HEK293 (cell line): Measurements from ENCODE around the gene LHFPL6.

Experiments used
- CTCF ChIA-PET: fragments of 350-600 bp; formaldehyde crosslinking; extraction: SDS; loops from one replicate; lab custom pipeline; 2021; ENCODE audit warnings: antibody characterized with exemption; lab: Yijun Ruan, JAX
- POLR2A ChIA-PET: fragments of 300-600 bp; formaldehyde crosslinking; extraction: SDS; loops from one replicate; lab custom pipeline; 2020; ENCODE audit warnings: antibody characterized with exemption, inconsistent platforms; lab: Yijun Ruan, JAX
- H3K27ac ChIP-seq: fragments of 200-500 bp; sonication (Bioruptor generic); 2 replicates; pipeline ENCODE4 v1.5.1; 2014; ENCODE audit warnings: low read depth, low read length, control low read depth, inconsistent platforms; ENCODE audit errors: extremely low read depth
- H3K36me3 ChIP-seq, 2 experiments: fragments of 200-500 bp in 1 of 2; sonication (Bioruptor generic) in 1 of 2; 1 replicate in 1 of 2; 2 replicates in 1 of 2; pipeline ENCODE4 v1.5.1; 2014 to 2017; ENCODE audit warnings: inconsistent platforms in 2 of 2, low read length in 2 of 2; ENCODE audit not compliant: control insufficient read depth in 2 of 2, insufficient read depth in 1 of 2
- H3K4me1 ChIP-seq: fragments of 200-500 bp; sonication (Bioruptor generic); 2 replicates; pipeline ENCODE4 v1.5.1; 2014; ENCODE audit warnings: mild to moderate bottlenecking, low read length, inconsistent platforms; ENCODE audit not compliant: control insufficient read depth, insufficient read depth
- H3K4me3 ChIP-seq: 2 replicates; pipeline ENCODE4 v1.5.1; 2011; ENCODE audit warnings: low read depth, mild to moderate bottlenecking, control low read depth, low read length, moderate library complexity
- H3K9me3 ChIP-seq: fragments of 200-500 bp; sonication (Bioruptor generic); 2 replicates; pipeline ENCODE4 v1.5.1; 2014; ENCODE audit warnings: low read depth, low read length, inconsistent platforms; ENCODE audit not compliant: control insufficient read depth, insufficient read depth
- GFI1B ChIP-seq: fragments of 450-650 bp; formaldehyde crosslinking; IDR thresholded peaks from 2 replicates; pipeline ENCODE4 v1.5.1; 2016; ENCODE audit warnings: missing biosample characterization, missing genetic modification characterization
- GLIS1 ChIP-seq: fragments of 450-650 bp; formaldehyde crosslinking; IDR thresholded peaks from 2 replicates; pipeline ENCODE4 v1.5.1; 2016; ENCODE audit warnings: missing biosample characterization, missing genetic modification characterization
- HOXA7 ChIP-seq: sonication (generic); formaldehyde crosslinking; IDR thresholded peaks from 2 replicates; pipeline ENCODE4 v1.8.1; 2022; ENCODE audit warnings: missing genetic modification reagents, borderline replicate concordance
- IKZF3 ChIP-seq: fragments of 450-650 bp; IDR thresholded peaks from 2 replicates; pipeline ENCODE4 v1.5.0; 2018; ENCODE audit warnings: missing biosample characterization, mild to moderate bottlenecking, missing genetic modification characterization, moderate library complexity
- PRDM1 ChIP-seq: fragments of 450-650 bp; formaldehyde crosslinking; IDR thresholded peaks from 2 replicates; pipeline ENCODE4; 2016; ENCODE audit warnings: missing biosample characterization, missing genetic modification characterization
- SP7 ChIP-seq: fragments of 450-650 bp; formaldehyde crosslinking; IDR thresholded peaks from 2 replicates; pipeline ENCODE4 v1.5.1; 2016; ENCODE audit warnings: missing biosample characterization, missing genetic modification characterization
- TCF7L2 ChIP-seq: IDR thresholded peaks from 2 replicates; pipeline ENCODE4 v1.6.1; 2011; ENCODE audit warnings: low read depth, mild to moderate bottlenecking, inconsistent platforms, low read length, moderate library complexity, borderline replicate concordance
- ZBTB17 ChIP-seq: fragments of 450-650 bp; formaldehyde crosslinking; IDR thresholded peaks from 2 replicates; pipeline ENCODE4 v1.5.1; 2016; ENCODE audit warnings: missing biosample characterization, missing genetic modification characterization
- ZEB2 ChIP-seq: fragments of 450-650 bp; formaldehyde crosslinking; IDR thresholded peaks from 2 replicates; pipeline ENCODE4 v1.5.1; 2016; ENCODE audit warnings: missing biosample characterization, missing genetic modification characterization
- ZIC2 ChIP-seq: fragments of 450-650 bp; formaldehyde crosslinking; IDR thresholded peaks from 2 replicates; pipeline ENCODE4 v1.5.1; 2016; ENCODE audit warnings: missing biosample characterization, missing genetic modification characterization
- ZNF121 ChIP-seq: fragments of 450-650 bp; formaldehyde crosslinking; IDR thresholded peaks from 2 replicates; pipeline ENCODE4 v1.5.1; 2016; ENCODE audit warnings: missing biosample characterization, missing genetic modification characterization
- ZNF132 ChIP-seq: fragments of 450-650 bp; formaldehyde crosslinking; IDR thresholded peaks from 2 replicates; pipeline ENCODE4 v1.5.1; 2017; ENCODE audit warnings: missing biosample characterization, missing genetic modification characterization, borderline replicate concordance
- ZNF175 ChIP-seq: fragments of 450-650 bp; formaldehyde crosslinking; IDR thresholded peaks from 2 replicates; pipeline ENCODE4 v1.5.1; 2016; ENCODE audit warnings: missing biosample characterization, missing genetic modification characterization
- ZNF223 ChIP-seq: fragments of 450-650 bp; formaldehyde crosslinking; IDR thresholded peaks from 2 replicates; pipeline ENCODE4 v1.5.1; 2016; ENCODE audit warnings: missing biosample characterization, missing genetic modification characterization
- ZNF248 ChIP-seq: fragments of 450-650 bp; formaldehyde crosslinking; IDR thresholded peaks from 2 replicates; pipeline ENCODE4 v1.5.1; 2017; ENCODE audit warnings: missing biosample characterization, missing genetic modification characterization
- ZNF302 ChIP-seq: fragments of 450-650 bp; formaldehyde crosslinking; IDR thresholded peaks from 2 replicates; pipeline ENCODE4 v1.5.1; 2016; ENCODE audit warnings: missing biosample characterization, missing genetic modification characterization, low read depth
- ZNF341 ChIP-seq: fragments of 450-650 bp; formaldehyde crosslinking; IDR thresholded peaks from 2 replicates; pipeline ENCODE4; 2016; ENCODE audit warnings: low read depth, missing biosample characterization, missing genetic modification characterization
- ZNF37A ChIP-seq: fragments of 450-650 bp; IDR thresholded peaks from 2 replicates; pipeline ENCODE4 v1.5.1; 2018; ENCODE audit warnings: missing biosample characterization, missing genetic modification characterization
- ZNF48 ChIP-seq: fragments of 450-650 bp; formaldehyde crosslinking; IDR thresholded peaks from 2 replicates; pipeline ENCODE4 v1.5.1; 2016; ENCODE audit warnings: missing biosample characterization, missing genetic modification characterization
- ZNF514 ChIP-seq: fragments of 450-650 bp; formaldehyde crosslinking; IDR thresholded peaks from 2 replicates; pipeline ENCODE4 v1.5.1; 2016; ENCODE audit warnings: missing biosample characterization, missing genetic modification characterization
- ZNF529 ChIP-seq: fragments of 450-650 bp; formaldehyde crosslinking; IDR thresholded peaks from 2 replicates; pipeline ENCODE4 v1.5.1; 2017; ENCODE audit warnings: missing genetic modification characterization, missing biosample characterization; ENCODE audit not compliant: insufficient replicate concordance
- ZNF549 ChIP-seq: fragments of 450-650 bp; IDR thresholded peaks from 2 replicates; pipeline ENCODE4 v1.5.1; 2018; ENCODE audit warnings: missing biosample characterization, missing genetic modification characterization, mild to moderate bottlenecking, inconsistent platforms, moderate library complexity
- ZNF629 ChIP-seq: fragments of 450-650 bp; formaldehyde crosslinking; IDR thresholded peaks from 2 replicates; pipeline ENCODE4 v1.5.1; 2017; ENCODE audit warnings: missing biosample characterization, missing genetic modification characterization
- ZNF791 ChIP-seq: fragments of 450-650 bp; formaldehyde crosslinking; IDR thresholded peaks from 2 replicates; pipeline ENCODE4 v1.5.1; 2016; ENCODE audit warnings: missing biosample characterization, missing genetic modification characterization
- TF ChIP-seq, protein P1 (sequence below): fragments of 450-650 bp; formaldehyde crosslinking; IDR thresholded peaks from 2 replicates; pipeline ENCODE4 v1.5.1; 2017; ENCODE audit warnings: missing biosample characterization, missing genetic modification characterization
- TF ChIP-seq, protein P2 (sequence below): fragments of 450-650 bp; formaldehyde crosslinking; IDR thresholded peaks from 2 replicates; pipeline ENCODE4 v1.5.1; 2017; ENCODE audit warnings: missing biosample characterization, missing genetic modification characterization
- TF ChIP-seq, protein P3 (sequence below): fragments of 450-650 bp; formaldehyde crosslinking; IDR thresholded peaks from 2 replicates; pipeline ENCODE4 v1.5.1; 2016; ENCODE audit warnings: missing biosample characterization, missing genetic modification characterization
- TF ChIP-seq, protein P4 (sequence below): fragments of 450-650 bp; formaldehyde crosslinking; IDR thresholded peaks from 2 replicates; pipeline ENCODE4 v1.5.1; 2017; ENCODE audit warnings: missing biosample characterization, missing genetic modification characterization

Gene LHFPL6

DNA sequence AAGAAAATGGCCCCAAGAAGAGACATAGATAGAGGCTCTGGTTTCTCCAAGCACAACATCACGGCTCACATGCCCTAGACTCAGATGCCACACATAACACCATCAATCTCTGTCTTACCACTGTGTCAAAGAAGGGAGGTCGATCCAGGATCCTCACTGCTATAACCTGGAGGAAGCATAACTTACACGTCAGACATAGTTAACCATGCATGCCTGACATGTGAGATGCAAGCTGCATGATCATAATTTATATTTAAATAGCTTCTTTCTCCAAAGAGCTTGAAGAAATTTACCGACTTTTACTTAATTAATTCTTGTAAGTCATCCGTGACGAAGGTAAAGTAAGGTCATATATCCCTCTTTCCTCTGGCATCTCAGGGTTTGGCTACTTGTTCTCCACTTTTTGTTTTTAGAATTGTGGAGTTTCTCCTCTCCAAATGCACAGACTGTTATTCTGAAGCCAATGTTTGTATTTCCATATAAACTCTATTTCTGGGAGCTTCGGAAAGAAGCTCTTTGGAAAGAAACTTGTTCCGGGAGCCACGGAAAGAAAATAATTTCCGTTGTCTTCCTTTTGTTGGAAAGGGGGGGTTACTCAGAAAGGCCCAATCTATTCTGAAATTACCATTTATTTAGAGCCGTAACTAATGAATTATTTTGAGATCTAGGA, 205.6 kb downstream of the LHFPL6 start (continued):
- TF ChIP-seq, protein P1, sequence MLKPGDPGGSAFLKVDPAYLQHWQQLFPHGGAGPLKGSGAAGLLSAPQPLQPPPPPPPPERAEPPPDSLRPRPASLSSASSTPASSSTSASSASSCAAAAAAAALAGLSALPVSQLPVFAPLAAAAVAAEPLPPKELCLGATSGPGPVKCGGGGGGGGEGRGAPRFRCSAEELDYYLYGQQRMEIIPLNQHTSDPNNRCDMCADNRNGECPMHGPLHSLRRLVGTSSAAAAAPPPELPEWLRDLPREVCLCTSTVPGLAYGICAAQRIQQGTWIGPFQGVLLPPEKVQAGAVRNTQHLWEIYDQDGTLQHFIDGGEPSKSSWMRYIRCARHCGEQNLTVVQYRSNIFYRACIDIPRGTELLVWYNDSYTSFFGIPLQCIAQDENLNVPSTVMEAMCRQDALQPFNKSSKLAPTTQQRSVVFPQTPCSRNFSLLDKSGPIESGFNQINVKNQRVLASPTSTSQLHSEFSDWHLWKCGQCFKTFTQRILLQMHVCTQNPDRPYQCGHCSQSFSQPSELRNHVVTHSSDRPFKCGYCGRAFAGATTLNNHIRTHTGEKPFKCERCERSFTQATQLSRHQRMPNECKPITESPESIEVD (tag by site-specific recombination): no peak
- TF ChIP-seq PRDM1 (tag by site-specific recombination) (no peak), ZNF302 (tag by site-specific recombination) (no peak), ZNF132 (tag by site-specific recombination) (no peak), ZNF37A (tag by site-specific recombination) (no peak), ZNF48 (tag by site-specific recombination) (no peak), ZEB2 (no peak), ZNF529 (tag by site-specific recombination) (no peak), ZNF223 (tag by site-specific recombination) (no peak), ZNF175 (no peak), ZNF514 (tag by site-specific recombination) (no peak), ZNF629 (tag by site-specific recombination) (no peak)
- TF ChIP-seq, protein P2, sequence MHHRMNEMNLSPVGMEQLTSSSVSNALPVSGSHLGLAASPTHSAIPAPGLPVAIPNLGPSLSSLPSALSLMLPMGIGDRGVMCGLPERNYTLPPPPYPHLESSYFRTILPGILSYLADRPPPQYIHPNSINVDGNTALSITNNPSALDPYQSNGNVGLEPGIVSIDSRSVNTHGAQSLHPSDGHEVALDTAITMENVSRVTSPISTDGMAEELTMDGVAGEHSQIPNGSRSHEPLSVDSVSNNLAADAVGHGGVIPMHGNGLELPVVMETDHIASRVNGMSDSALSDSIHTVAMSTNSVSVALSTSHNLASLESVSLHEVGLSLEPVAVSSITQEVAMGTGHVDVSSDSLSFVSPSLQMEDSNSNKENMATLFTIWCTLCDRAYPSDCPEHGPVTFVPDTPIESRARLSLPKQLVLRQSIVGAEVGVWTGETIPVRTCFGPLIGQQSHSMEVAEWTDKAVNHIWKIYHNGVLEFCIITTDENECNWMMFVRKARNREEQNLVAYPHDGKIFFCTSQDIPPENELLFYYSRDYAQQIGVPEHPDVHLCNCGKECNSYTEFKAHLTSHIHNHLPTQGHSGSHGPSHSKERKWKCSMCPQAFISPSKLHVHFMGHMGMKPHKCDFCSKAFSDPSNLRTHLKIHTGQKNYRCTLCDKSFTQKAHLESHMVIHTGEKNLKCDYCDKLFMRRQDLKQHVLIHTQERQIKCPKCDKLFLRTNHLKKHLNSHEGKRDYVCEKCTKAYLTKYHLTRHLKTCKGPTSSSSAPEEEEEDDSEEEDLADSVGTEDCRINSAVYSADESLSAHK (tag by site-specific recombination): no peak

DNA sequence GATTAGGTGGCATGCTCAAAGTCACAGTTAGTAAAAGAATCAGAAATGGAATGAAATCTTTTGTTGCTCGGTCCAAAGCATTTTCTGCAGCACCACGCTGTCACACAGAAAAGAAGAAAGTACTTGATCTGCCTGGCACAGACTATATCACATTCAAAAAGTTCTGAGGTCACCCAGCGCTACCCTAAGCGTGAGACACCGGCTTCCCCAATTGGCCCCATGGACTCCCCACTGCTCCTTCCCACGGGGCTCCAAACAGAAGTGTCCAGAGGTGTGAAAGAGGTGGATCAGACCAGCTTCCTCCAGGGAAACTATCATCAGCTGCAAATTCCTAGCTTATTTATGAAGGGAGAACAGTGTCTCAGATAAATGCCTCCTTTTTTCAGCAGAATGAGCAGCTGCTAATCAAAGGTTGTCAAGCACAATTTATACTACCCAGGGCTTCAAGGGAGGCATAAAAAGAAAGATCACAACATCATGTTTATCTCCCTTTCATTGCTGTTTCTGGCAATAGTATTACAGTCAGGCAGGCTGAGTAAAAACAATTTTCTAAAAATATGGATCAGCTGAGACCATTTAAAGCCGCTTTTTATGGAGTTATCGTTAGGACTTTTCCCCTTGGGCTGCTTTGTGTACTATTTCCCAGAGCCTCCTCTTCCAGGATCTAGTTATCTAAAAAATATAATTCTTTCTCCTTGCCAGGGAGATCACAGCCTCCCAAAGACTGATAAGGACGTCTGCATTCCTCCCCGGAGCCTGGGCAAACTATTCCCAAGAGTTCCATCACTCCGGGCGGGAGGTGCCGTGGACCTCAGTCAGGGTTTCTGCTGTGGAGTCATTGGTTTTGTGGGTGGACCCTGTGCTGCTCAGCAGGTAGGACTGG, 208.0 kb downstream of the LHFPL6 start:
- ChIA-PET POLR2A (no interaction called here), CTCF (interaction anchor here (0.5 to 1.3 kb wide), 3 partner anchors 11 to 289 kb away, joined by 3 read pairs; no protein-coding TSS in a partner anchor)
- Histone ChIP-seq H3K36me3 (no peaks in the 10 kb centered on the region), H3K27ac (peak overlapping the region; percentile 6; the same call in 1 of the 2 replicates), H3K4me1 (no peaks in the 10 kb centered on the region; the same call in 1 of the 2 replicates), H3K4me3 (no peak overlapping the region), H3K9me3 (no peaks in the 10 kb centered on the region)
- TF ChIP-seq GFI1B (tag by site-specific recombination): no peak
- TF ChIP-seq ZIC2 (tag by site-specific recombination): peak; percentile 59
- TF ChIP-seq, protein P3, sequence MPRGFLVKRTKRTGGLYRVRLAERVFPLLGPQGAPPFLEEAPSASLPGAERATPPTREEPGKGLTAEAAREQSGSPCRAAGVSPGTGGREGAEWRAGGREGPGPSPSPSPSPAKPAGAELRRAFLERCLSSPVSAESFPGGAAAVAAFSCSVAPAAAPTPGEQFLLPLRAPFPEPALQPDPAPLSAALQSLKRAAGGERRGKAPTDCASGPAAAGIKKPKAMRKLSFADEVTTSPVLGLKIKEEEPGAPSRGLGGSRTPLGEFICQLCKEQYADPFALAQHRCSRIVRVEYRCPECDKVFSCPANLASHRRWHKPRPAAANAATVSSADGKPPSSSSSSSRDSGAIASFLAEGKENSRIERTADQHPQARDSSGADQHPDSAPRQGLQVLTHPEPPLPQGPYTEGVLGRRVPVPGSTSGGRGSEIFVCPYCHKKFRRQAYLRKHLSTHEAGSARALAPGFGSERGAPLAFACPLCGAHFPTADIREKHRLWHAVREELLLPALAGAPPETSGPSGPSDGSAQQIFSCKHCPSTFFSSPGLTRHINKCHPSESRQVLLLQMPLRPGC (tag by site-specific recombination): no peak
- no peak for TF ChIP-seq ZNF549 (tag by site-specific recombination)
- TF ChIP-seq ZNF629 (tag by site-specific recombination): no peak
- TF ChIP-seq GLIS1 (tag by site-specific recombination): peak; percentile 29; the same call in 1 of the 2 replicates
- TF ChIP-seq ZNF791 (tag by site-specific recombination): no peak
- no peak for TF ChIP-seq ZNF121
- no peak for TF ChIP-seq ZBTB17
- no peak for TF ChIP-seq HOXA7 (CRISPR knock-in tag)
- no peak for TF ChIP-seq ZNF248 (tag by site-specific recombination)
- TF ChIP-seq IKZF3 (tag by site-specific recombination): 0 out of 2 replicates have a peak, but pooled peaks have one; percentile 41
- TF ChIP-seq, protein P4, sequence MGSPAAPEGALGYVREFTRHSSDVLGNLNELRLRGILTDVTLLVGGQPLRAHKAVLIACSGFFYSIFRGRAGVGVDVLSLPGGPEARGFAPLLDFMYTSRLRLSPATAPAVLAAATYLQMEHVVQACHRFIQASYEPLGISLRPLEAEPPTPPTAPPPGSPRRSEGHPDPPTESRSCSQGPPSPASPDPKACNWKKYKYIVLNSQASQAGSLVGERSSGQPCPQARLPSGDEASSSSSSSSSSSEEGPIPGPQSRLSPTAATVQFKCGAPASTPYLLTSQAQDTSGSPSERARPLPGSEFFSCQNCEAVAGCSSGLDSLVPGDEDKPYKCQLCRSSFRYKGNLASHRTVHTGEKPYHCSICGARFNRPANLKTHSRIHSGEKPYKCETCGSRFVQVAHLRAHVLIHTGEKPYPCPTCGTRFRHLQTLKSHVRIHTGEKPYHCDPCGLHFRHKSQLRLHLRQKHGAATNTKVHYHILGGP (tag by site-specific recombination): no peak
- no peak for TF ChIP-seq TCF7L2
- TF ChIP-seq SP7 (tag by site-specific recombination): peak; percentile 77
- TF ChIP-seq ZNF341: no peak
